ENCODE measurements around the gene PTPN2.
"Not testable (repeated sequence)": the region's sequence is repeated elsewhere in the genome, so short reads cannot be mapped to it uniquely, and the experiment has no call there.

The PTPN2 gene

GRCh38 chr18:12772111-12772510 is 111.9 kb downstream of the PTPN2 start:
- DNase-seq (ENCODE audit: low read depth), result no peak

- DNase-seq (ENCODE audit: low read depth), result no peak
Observed at GRCh38 chr18:12770469-12771219, 113.4 kb downstream of the PTPN2 start.

GRCh38 chr18:12769644-12770440 is 114.2 kb downstream of the PTPN2 start:
- no peak for DNase-seq (ENCODE audit: low read depth)

DNA sequence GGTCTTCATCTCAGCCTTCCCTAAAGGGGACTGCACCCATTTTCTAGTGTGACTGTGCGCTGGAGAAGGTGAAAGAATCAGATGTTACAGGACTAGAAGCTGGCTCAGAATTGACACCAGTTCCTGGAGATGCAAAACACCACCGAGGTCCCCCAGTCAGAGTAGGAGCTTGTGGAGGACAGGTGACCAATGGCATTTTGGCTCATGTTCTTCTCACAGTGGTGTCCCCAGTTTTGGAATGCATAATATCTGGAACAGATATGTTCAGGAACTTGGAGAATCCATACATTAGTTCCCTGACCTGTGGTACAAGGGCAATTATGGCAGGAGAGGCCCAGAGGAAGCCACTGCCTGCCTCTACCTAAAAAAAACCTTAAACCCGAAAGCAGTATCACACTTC is 114.9 kb downstream of the PTPN2 start:
- DNase-seq (ENCODE audit: low read depth), result no peak

DNA sequence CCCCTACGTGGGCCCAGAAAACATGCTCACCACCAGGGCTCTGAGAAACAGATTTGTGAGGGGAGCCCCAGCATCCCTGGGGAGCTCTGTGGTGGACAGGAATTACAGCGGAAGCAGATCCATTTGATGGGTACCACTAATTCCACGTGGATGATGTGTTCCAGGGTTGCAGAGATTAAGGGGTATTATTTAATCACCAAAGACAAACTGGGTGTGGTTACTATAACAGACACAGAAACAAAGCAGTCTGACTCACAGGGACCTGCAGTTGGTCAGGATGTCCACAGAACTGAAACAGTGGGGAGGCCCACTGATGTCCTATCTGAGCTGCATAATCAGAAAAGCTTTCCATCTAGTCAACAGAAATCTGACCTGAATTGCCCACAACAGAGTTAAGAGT is 115.4 kb downstream of the PTPN2 start:
- DNase-seq (ENCODE audit: low read depth), result no peak

- no peak for DNase-seq (ENCODE audit: low read depth)
Observed at GRCh38 chr18:12767580-12768155, 116.4 kb downstream of the PTPN2 start.

DNA sequence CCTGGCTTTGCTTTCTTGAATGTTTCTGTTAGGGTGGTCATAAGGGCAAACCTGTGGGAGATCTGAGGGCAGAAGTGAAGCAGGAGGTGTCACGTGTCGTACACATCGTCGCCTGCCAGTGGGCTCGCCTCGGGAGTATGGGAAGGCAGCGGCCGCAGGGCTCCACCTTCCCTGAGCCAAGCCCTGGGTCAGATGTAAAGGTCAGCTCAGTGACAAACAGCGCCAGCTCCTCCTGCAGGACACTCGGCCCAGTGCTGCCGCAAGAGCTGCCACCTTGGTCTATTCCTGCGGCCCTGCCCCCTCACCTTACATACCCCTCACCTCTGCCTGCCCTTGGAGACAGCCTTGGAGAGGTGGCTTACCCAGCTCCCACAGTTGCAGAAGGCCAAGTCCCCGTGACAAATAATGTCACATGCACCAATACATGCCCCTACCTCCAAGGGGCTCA is 117.0 kb downstream of the PTPN2 start:
- DNase-seq (ENCODE audit: low read depth), result no peak

GRCh38 chr18:12765586-12765985 is 118.5 kb downstream of the PTPN2 start:
- no peak for DNase-seq (ENCODE audit: low read depth)

DNA sequence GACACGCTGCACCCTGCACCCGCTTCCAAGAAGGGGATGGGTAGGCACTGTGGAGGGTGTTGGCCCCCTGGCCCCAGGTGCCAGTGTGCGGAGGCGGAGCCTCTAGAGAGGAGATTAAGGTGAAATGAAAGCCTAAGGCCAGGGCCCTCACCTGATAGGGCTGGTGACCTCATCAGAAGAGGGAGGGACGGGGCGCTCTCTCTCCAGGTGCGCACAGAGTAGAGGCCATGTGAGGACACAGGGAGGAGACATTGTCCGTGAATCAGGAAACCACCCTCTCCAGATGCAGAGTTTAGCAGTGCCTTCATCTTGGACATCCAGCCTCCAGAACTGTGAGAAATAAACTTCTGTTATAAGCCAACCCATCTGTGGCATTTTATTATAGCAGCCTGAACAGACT is 118.9 kb downstream of the PTPN2 start:
- DNase-seq (ENCODE audit: low read depth), result no peak

DNA sequence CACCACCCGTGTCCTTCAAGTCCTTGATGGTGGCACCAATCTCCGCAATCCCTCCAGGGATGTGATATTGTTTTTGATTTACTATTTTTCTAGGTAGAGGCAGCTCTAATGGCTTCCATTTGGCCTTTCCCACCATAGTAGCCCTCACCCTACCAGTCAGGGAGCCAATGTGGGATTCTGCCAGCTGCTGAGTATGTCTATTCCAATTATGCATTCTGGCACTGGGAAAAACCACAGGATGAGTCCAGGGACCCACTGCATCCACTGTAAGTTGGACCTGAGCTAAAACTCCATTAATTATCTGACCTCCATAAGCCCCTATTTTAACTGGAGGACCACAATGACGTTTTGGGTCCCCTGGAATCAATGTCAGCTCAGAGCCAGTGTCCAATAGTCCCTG is 125.5 kb downstream of the PTPN2 start:
- not testable (repeated sequence) for DNase-seq (ENCODE audit: low read depth)

DNA sequence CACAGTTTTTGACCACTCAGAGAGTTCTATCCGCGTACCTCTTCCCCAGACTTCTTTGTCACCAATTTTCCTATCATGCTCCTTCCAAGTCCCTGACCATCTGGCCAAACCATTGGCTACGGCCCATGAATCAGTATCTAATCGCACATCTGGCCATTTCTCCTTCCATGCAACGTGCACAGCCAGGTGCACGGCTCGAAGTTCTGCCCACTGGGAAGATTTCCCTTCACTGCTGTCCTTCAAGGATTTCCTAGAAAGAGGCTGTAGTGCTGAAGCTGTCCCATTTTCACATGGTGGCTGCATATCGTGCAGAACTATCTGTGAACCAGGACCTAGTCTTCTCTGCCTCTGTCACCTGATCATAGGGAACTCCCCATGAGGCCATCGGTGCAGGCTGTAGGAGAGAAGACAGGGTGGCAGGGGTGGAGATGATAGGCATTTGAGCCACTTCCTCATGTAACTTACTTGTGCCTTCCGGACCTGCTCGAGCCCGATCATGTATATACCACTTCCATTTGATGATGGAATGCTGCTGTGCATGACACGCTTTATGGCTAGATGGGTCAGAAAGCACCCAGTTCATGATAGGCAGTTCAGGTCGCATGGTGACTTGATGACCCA is 127.3 kb downstream of the PTPN2 start:
- DNase-seq (ENCODE audit: low read depth), result not testable (repeated sequence)

DNA sequence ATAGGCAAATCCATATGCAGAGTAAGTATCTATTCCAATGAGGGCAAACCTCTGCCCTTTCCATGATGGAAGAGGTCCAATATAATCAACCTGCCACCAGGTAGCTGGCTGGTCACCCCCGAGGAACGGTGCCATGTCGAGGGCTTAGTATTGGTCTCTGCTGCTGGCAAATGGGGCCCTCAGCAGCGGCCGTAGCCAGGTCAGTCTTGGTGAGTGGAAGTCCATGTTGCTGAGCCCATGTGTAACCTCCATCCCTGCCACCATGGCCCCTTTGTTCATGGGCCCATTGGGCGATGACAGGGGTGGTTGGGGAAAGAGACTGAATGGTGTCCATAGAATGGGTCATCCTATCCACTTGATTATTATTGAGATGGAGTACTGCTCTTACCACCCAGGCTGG is 128.4 kb downstream of the PTPN2 start:
- not testable (repeated sequence) for DNase-seq (ENCODE audit: low read depth)

DNA sequence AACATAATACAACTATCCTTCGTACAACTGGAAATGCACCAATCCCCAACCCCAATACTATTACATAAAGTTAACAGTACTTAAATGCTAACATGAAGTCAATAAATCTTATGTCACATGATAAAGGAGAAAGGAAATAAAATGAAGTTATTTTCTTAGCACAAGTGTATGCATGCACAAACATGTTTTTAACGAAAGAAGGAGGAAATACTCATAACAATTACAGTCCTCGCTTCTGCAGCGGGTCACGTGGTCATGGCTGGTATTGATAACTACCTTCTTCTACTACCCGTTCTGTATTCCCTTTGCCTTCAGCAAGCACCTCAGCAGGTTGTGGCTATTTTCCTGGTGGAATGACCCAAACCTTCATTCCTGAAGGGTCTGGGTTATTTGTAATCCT is 129.5 kb downstream of the PTPN2 start:
- no peak for DNase-seq (ENCODE audit: low read depth)

DNA sequence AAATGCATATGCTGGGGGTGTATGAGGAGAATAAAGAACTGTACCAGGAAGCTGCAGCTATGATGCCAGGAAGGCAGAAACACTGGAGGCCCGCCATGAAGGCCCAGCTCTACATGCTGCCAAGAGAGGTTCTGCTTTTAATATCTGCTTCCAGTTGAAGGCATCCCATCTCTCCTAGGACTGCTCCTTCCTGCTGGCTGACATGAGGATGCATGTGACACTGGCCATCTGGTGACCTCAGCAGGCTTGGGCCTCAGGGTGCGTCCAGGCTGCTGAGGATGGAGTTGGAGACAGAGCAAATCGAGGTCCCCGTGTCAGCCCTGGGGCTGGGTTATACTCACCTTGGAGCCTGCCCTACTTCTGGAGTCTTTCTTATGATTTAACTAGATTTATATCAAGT is 132.1 kb downstream of the PTPN2 start:
- no peak for DNase-seq (ENCODE audit: low read depth)

- no peak for DNase-seq (ENCODE audit: low read depth)
Observed at GRCh38 chr18:12751503-12751884, 132.5 kb downstream of the PTPN2 start.

GRCh38 chr18:12750715-12751502 is 133.1 kb downstream of the PTPN2 start:
- DNase-seq (ENCODE audit: low read depth), result no peak

DNA sequence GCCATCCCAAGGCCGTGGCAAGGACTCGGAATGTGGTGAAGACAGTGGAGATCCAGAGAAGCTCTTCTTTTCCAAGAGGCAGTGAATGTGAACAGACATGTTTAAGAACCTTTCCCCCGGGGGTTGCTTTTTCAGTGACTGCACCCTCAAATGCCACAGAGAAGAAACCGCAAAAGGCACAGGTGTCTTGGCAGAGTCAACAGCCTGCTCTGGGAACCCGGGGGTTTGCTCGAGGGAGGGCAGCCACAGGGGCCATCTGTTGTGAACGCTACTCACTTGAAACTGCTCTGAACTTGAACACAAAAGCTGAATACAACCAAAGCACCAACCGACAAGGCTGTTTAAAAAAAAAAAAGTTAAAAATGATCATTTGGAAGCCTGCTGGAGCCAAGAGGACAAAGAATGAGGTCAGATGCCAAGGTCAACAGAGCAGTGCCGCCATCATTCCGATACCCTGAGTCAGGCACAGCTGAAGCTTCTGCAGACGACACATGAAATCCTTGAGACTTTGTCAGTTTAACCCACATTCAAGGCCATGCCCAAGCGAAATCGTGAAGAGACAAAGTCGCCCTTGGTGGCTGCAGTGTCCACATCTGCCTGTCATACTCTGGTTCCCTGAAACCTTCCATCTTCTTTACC is 133.8 kb downstream of the PTPN2 start:
- DNase-seq (ENCODE audit: low read depth), result no peak

DNA sequence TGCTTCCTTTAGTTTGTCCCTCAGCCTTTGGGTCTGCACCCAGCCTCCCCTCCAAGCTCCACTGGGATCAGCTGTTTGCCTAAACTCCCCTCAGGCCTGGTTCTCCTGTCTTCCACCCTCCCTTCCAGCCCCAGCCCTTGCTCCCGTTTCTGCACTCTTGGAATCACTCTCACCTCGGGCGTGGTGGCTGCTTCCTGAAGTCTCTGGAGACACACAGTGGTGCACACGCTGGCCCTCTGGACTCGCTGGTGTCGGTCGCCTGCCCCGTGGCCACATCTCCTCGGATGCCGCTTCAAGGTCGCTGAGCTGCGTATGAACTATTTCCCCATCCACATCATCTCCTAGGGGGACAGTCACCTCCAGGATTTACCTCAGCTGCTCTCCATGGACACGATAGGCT is 134.9 kb downstream of the PTPN2 start:
- no peak for DNase-seq (ENCODE audit: low read depth)

GRCh38 chr18:12748671-12749070 is 135.4 kb downstream of the PTPN2 start:
- DNase-seq (ENCODE audit: low read depth), result no peak

DNA sequence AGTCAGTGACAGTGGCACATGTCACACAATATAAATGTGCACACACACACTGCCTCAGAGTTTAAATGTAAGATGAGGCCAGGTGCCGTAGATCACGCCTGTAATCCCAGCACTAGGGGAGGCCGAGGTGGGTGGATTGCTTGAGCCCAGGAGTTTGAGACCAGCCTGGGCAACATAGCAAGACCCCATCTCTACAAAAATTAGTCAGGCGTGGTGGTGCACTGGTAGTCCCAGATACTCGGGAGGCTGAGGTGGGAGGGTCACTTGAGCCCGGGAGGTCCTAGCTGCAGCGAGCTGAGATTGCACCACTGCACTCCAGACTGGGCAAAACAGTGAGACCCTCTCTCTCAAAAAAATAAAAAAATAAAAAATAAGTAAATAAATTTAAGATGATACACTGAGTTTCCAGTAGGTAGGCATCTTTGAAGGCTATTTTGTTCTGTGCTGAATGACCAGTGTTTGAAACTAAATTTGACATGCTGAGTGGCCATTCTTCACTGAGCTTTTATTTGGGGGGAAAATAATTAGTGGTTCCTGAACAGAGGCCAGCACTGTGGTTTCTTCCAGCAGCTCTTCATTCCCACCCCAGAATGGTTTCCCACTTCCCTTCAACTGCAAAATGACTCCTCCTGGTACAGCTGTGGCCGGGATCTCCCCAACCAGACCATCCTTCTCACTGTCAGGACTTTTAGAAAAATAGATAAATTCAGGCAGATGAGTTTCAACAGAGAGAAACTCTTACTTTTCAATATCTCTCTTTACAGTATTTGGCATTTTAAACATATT is 136.3 kb downstream of the PTPN2 start:
- DNase-seq (ENCODE audit: low read depth), result no peak

Data from T-helper 22 cell (primary cell).